ENCODE results near the gene MSI2. TPM values are rescaled to one million over a fixed set of nuclear protein-coding genes. Genes with fewer than 3 reads are reported as not detected.

The MSI2 gene
- total RNA-seq, 1 donor from 2014 or later: 67.9 TPM

- H3K27ac Mint-ChIP-seq (ENCODE audit: unreplicated experiment): no peak overlapping the region
- no peaks in the 10 kb centered on the region for H3K27me3 Mint-ChIP-seq (ENCODE audit: low read depth, unreplicated experiment)
- H3K4me1 Mint-ChIP-seq (ENCODE audit: low read depth, unreplicated experiment): no peaks in the 10 kb centered on the region
Measured at GRCh38 chr17:57343717-57344116, 87.4 kb downstream of the MSI2 start.

GRCh38 chr17:57344261-57344660 lies 87.9 kb downstream of the MSI2 start:
- H3K9me3 ChIP-seq (ENCODE audit: insufficient read depth, low read depth, low read length): no peaks in the 10 kb centered on the region
- no peak for DNase-seq (ENCODE audit: low read depth)
- no peak for TF ChIP-seq EZH2 (IDR thresholded peaks at IDR 0.05; ENCODE audit: insufficient read depth, low read length)
- FAIRE-seq: no peak
- H2AFZ ChIP-seq (ENCODE audit: low read depth, low read length): no peak overlapping the region
- Mint-ChIP-seq H3K4me1 (ENCODE audit: low read depth, unreplicated experiment) (no peaks in the 10 kb centered on the region), H3K36me3 (ENCODE audit: low read depth, unreplicated experiment) (peaks cover 28% of the 10 kb centered on the region), H3K4me3 (ENCODE audit: unreplicated experiment) (no peak overlapping the region), H3K9me3 (ENCODE audit: unreplicated experiment) (peaks cover 6% of the 10 kb centered on the region), H3K27ac (ENCODE audit: unreplicated experiment) (no peak overlapping the region), H3K27me3 (ENCODE audit: low read depth, unreplicated experiment) (no peaks in the 10 kb centered on the region)
- no peak overlapping the region for H3K4me2 ChIP-seq (ENCODE audit: low read length)
- no peak overlapping the region for H3K27ac ChIP-seq (ENCODE audit: low read depth, low read length)
- peaks cover 6% of the 10 kb centered on the region for H3K36me3 ChIP-seq (ENCODE audit: insufficient read depth, low read length)
- H3K9ac ChIP-seq (ENCODE audit: low read length): no peak overlapping the region
- H3K27me3 ChIP-seq (ENCODE audit: insufficient read depth, low read length): no peaks in the 10 kb centered on the region
- H4K20me1 ChIP-seq (ENCODE audit: insufficient read depth, low read length): peaks cover 53% of the 10 kb centered on the region
- no peak overlapping the region for H3K4me3 ChIP-seq (ENCODE audit: insufficient read depth, low read depth, low read length)
- no peaks in the 10 kb centered on the region for H3K4me1 ChIP-seq (ENCODE audit: insufficient read depth, low read length)
- H3K79me2 ChIP-seq (ENCODE audit: insufficient read depth, low read length): no peaks in the 10 kb centered on the region

More at GRCh38 chr17:57343717-57344116, 87.4 kb downstream of the MSI2 start:
- no peak overlapping the region for H3K4me2 ChIP-seq (ENCODE audit: low read length)
- H3K9ac ChIP-seq (ENCODE audit: low read length): no peak overlapping the region
- DNase-seq (ENCODE audit: low read depth) (peak; percentile 25), FAIRE-seq (no peak)
- H3K79me2 ChIP-seq (ENCODE audit: insufficient read depth, low read length): peaks cover 3% of the 10 kb centered on the region
- Mint-ChIP-seq H3K9me3 (ENCODE audit: unreplicated experiment) (peaks cover 4% of the 10 kb centered on the region), H3K36me3 (ENCODE audit: low read depth, unreplicated experiment) (peaks cover 29% of the 10 kb centered on the region), H3K4me3 (ENCODE audit: unreplicated experiment) (no peak overlapping the region)
- peaks cover 54% of the 10 kb centered on the region for H4K20me1 ChIP-seq (ENCODE audit: insufficient read depth, low read length)
- no peak overlapping the region for H2AFZ ChIP-seq (ENCODE audit: low read depth, low read length)
- TF ChIP-seq, protein P1, sequence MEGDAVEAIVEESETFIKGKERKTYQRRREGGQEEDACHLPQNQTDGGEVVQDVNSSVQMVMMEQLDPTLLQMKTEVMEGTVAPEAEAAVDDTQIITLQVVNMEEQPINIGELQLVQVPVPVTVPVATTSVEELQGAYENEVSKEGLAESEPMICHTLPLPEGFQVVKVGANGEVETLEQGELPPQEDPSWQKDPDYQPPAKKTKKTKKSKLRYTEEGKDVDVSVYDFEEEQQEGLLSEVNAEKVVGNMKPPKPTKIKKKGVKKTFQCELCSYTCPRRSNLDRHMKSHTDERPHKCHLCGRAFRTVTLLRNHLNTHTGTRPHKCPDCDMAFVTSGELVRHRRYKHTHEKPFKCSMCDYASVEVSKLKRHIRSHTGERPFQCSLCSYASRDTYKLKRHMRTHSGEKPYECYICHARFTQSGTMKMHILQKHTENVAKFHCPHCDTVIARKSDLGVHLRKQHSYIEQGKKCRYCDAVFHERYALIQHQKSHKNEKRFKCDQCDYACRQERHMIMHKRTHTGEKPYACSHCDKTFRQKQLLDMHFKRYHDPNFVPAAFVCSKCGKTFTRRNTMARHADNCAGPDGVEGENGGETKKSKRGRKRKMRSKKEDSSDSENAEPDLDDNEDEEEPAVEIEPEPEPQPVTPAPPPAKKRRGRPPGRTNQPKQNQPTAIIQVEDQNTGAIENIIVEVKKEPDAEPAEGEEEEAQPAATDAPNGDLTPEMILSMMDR (IDR thresholded peaks at IDR 0.05; ENCODE audit: insufficient read depth, low read depth, low read length): no peak
- no peak for TF ChIP-seq EZH2 (IDR thresholded peaks at IDR 0.05; ENCODE audit: insufficient read depth, low read length)
- H3K36me3 ChIP-seq (ENCODE audit: insufficient read depth, low read length): peaks cover 6% of the 10 kb centered on the region
- no peaks in the 10 kb centered on the region for H3K4me1 ChIP-seq (ENCODE audit: insufficient read depth, low read length)
- H3K9me3 ChIP-seq (ENCODE audit: insufficient read depth, low read depth, low read length): no peaks in the 10 kb centered on the region
- no peak overlapping the region for H3K27ac ChIP-seq (ENCODE audit: low read depth, low read length)
- no peak overlapping the region for H3K4me3 ChIP-seq (ENCODE audit: insufficient read depth, low read depth, low read length)
- no peaks in the 10 kb centered on the region for H3K27me3 ChIP-seq (ENCODE audit: insufficient read depth, low read length)

DNA sequence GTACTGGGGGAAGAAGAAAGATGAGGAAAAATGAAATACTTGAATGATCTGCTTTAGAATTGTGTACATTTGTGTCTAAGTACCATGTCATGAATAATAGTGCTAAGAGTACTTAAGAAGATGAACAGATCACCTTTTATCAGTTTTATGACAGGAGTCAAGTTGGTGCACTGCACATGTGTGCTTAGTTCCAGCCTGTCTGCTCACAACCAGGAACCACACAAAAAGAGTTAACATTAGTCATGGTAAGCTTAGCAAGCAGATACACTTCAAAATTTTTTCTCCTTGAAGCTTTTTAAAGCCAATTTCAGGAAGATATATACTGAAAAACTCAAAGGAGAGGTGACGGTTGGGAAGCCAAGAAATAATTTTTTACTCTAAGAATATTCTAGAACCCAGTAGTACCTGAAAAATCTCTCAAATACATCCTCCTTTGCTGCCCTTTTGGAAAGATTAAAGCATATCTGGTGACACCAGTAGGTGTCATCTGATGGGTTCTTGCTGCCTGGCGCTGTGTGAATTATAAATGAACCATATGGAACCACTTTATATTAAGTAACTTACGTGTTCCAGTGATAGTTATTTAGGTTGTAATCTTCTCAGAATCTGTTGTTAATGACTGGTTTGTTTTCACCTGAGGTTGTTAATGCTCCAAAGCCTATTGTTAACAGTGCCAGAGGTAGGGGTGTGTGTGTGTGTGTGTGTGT lies 93.4 kb downstream of the MSI2 start:
- Mint-ChIP-seq H3K27me3 (ENCODE audit: low read depth, unreplicated experiment) (no peaks in the 10 kb centered on the region), H3K9me3 (ENCODE audit: unreplicated experiment) (peaks cover 9% of the 10 kb centered on the region), H3K4me3 (ENCODE audit: unreplicated experiment) (no peak overlapping the region), H3K27ac (ENCODE audit: unreplicated experiment) (no peak overlapping the region), H3K36me3 (ENCODE audit: low read depth, unreplicated experiment) (peaks cover 27% of the 10 kb centered on the region), H3K4me1 (ENCODE audit: low read depth, unreplicated experiment) (no peaks in the 10 kb centered on the region)
- no peak overlapping the region for H3K4me3 ChIP-seq (ENCODE audit: insufficient read depth, low read depth, low read length)
- H3K9me3 ChIP-seq (ENCODE audit: insufficient read depth, low read depth, low read length): no peaks in the 10 kb centered on the region
- DNase-seq (ENCODE audit: low read depth) (no peak), FAIRE-seq (no peak)
- H3K9ac ChIP-seq (ENCODE audit: low read length): no peak overlapping the region
- H2AFZ ChIP-seq (ENCODE audit: low read depth, low read length): no peak overlapping the region
- TF ChIP-seq, protein P1 (IDR thresholded peaks at IDR 0.05; ENCODE audit: insufficient read depth, low read depth, low read length): no peak
- TF ChIP-seq EZH2 (IDR thresholded peaks at IDR 0.05; ENCODE audit: insufficient read depth, low read length): no peak
- no peak overlapping the region for H3K27ac ChIP-seq (ENCODE audit: low read depth, low read length)
- H3K79me2 ChIP-seq (ENCODE audit: insufficient read depth, low read length): no peaks in the 10 kb centered on the region
- H3K36me3 ChIP-seq (ENCODE audit: insufficient read depth, low read length): peaks cover 6% of the 10 kb centered on the region
- H3K4me1 ChIP-seq (ENCODE audit: insufficient read depth, low read length): no peaks in the 10 kb centered on the region
- H3K27me3 ChIP-seq (ENCODE audit: insufficient read depth, low read length): no peaks in the 10 kb centered on the region
- H4K20me1 ChIP-seq (ENCODE audit: insufficient read depth, low read length): peaks cover 30% of the 10 kb centered on the region
- H3K4me2 ChIP-seq (ENCODE audit: low read length): no peak overlapping the region
